SK-N-SH treated with all-trans-retinoic acid at 6 μM for 48 hours (cell line): ENCODE data around the gene LAMA3.

Source experiments
- ARNTL ChIP-seq: fragments of 450-650 bp; formaldehyde crosslinking; IDR thresholded peaks from 2 replicates; pipeline ENCODE4 v1.5.0; 2020; ENCODE audit warnings: low read depth, mild to moderate bottlenecking, moderate library complexity, borderline replicate concordance
- GLIS3 ChIP-seq: fragments of 250-450 bp; sonication (Bioruptor Pico); IDR thresholded peaks from 2 replicates; pipeline ENCODE4 v1.5.0; 2020; ENCODE audit warnings: mild to moderate bottlenecking, moderate library complexity
- RARB ChIP-seq: fragments of 250-450 bp; sonication (Bioruptor Pico); IDR thresholded peaks from 2 replicates; pipeline ENCODE4 v1.8.0; 2021; ENCODE audit warnings: mild to moderate bottlenecking, moderate library complexity

DNA sequence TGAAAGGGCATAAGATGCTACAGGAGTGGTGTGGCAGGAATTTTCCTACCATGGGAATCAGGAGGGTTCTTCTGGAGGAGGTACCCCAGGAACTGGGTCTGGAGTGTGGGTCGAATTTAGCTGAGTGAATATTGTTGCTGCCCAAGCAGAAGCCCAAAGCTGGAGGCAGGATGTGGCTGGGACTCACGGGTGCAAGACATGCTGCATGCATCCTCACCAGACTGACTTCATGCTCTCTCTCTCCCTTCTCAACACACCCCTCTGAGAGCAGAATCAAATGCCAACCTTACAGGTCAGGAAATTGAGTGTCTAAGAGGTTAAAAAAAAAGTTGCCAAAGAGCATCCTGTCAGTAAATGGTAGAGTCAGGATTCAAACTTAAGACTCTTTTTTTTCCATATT lies 246.6 kb downstream of the LAMA3 start:
- TF ChIP-seq ARNTL (CRISPR knock-in tag) (no peak), GLIS3 (CRISPR knock-in tag) (no peak), RARB (CRISPR knock-in tag) (no peak)
